Stimulated activated CD4-positive, alpha-beta T cell treated with anti-CD3 and anti-CD28 coated beads, TNF-alpha, amount 100 ng/mL, for 1 hour (primary cell): ENCODE measurements around the gene COL18A1.

Experiments used
- DNase-seq, 3 donors: peaks; one replicate each; pipeline ENCODE4 v3.0.0-alpha.2; 2020; ENCODE audit warnings: low read depth in 3 of 3, low spot score in 1 of 3

Gene COL18A1

GRCh38 chr21:45504516-45505415 is 99.8 kb downstream of the COL18A1 start:
- no peak for DNase-seq

DNA sequence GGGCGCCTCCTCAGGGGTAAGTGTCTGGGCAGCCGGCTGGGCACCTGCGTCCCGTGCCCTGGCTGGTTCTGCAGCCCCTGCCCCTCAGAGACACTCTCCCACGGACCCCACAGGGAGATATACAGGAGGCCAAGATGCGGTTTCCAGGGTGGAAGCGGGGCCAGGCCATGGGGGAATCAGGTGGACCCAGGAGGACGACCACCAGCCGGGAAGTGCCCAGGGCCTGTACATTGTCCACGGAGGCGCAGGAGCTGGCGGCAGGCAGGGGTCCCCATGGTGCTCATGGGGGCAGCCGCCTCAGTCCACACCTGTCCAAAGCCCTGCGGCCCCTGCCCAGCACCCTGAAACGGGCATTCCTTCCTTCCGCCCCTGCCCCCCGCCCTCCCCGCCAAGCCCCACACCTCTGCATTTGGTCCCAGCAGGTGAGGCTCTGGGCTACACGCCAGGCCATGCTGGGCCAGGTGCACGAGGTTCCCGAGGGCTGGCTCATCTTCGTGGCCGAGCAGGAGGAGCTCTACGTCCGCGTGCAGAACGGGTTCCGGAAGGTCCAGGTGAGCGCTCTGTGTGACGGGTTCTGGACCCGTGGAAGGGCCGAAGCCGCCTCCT is 100.6 kb downstream of the COL18A1 start:
- DNase-seq, result no peak

DNA sequence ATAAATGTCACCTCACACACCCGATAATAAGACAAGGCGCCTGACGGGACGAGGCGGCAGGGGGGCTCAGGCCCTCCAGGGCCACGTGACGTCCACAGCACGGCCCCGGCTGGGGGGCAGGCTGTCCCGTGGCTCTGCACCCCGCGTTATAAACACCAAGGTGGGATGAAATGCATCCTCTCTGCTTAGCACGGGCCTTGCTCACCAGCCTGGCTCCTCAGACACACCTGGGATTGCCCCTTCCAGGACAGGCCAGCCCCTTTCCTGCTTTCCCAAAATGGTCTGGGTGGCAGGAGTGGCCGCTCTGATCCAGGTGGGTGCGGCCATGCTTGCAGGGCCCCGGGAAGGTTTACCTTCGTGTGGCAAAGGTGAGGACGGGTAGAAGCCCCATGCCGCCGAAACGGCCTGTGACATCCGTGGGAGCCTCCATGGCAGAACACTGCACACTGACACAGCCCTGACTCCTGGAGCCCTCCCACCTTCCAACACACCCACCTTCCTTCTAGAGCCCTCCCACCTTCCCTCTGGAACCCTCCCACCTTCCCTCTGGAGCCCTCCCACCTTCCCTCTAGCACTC is 101.4 kb downstream of the COL18A1 start:
- DNase-seq, result no peak

DNA sequence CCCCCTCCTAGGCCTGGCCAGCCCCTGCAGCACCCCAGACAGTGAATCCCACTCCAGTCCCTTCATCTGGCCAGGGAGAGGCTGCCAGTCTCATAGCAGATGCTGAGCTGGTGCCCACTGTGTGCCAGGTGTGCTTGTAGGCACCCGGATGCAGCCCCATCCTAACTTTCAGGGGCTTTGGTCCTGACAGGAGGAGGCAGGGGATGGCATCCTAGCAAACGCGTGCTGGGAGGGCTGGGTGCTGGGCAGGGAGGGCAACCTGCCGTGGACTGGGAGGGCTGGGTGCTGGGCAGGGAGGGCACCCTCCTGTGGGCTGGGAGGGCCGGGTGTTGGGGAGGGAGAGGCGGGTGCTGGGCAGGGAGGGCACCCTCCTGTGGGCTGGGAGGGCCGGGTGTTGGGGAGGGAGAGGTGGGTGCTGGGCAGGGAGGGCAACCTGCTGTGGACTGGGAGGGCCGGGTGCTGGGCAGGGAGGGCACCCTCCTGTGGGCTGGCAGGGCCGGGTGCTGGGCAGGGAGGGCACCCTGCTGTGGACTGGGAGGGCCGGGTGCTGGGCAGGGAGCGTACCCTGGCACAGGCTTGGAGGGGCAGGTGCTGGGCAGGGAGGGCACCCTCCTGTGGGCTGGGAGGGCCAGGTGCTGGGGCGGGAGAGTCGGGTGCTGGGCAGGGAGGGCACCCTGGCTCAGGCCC is 102.0 kb downstream of the COL18A1 start:
- no peak for DNase-seq

- DNase-seq, result no peak
Observed at GRCh38 chr21:45507523-45507875, 102.5 kb downstream of the COL18A1 start.

GRCh38 chr21:45507888-45508508 is 103.0 kb downstream of the COL18A1 start:
- no peak for DNase-seq

DNA sequence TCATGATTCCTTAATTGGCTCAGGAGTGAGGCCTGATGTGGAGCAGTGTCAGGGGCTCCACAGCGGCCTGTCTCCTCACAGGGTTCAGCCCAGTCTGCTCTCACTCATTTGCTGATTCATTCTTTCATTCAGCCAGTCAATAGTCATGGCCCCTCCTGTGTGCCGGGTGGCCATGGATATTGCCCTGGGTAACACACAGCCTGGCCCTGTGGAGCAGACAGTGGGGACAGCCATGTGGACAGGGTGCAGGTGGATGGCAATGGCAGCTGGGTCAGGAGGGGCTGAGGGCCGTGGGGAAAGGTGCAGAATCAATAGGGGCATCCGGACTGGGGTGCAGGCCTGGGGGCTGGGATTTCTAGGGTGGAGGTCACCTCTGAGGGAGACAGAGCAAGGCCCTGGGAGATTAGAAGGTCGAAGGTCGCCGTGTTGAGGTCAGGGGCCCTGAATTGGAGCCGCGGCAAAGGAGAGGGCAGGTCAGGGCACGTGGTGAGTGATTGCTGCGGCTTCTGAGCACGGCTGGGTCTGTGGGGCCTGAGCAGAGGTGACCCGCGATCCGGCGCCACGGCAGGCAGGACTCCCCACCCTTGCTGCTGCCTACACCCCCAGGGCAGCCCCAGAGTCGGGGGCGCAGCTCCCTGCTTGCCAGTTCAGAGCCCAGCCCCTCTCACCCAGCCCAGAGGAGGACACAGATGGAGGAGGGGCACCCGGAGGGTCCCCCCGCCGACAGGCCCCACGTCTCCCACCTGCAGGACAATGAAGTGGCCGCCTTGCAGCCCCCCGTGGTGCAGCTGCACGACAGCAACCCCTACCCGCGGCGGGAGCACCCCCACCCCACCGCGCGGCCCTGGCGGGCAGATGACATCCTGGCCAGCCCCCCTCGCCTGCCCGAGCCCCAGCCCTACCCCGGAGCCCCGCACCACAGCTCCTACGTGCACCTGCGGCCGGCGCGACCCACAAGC is 103.9 kb downstream of the COL18A1 start:
- DNase-seq, result no peak

DNA sequence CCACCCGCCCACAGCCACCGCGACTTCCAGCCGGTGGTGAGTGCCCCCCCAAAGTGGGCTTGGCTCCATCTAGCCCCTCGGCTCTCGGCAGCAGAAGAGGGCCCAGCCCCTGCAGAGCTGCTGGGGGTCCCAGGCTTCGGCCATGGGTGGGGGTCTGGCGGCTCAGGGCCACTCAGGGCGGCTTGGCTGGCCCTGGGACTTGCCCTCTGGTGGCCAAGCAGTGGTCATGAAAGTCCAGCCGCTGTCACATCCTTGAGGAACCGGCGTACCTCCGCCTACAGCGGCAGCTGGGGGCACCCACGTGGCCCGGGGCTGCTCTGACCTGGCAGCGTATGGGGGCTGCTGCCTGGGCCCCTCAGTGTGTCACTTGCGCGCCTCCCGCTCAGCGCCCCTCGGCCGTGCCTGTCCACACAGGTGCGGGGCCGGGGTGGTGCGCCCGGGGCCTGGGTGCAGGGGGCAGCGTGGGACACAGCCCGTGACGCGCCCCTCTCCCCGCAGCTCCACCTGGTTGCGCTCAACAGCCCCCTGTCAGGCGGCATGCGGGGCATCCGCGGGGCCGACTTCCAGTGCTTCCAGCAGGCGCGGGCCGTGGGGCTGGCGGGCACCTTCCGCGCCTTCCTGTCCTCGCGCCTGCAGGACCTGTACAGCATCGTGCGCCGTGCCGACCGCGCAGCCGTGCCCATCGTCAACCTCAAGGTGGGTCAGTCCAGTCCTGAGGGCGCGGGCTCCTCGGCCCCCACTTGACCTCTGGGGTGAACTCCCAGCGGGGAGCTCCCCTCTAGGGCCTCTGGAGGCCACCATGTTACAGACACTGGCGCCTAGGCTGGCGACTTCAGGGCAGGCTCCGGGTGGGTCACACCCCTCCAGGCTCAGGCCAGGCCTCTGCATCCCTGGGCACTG is 104.9 kb downstream of the COL18A1 start:
- DNase-seq, result no peak

DNA sequence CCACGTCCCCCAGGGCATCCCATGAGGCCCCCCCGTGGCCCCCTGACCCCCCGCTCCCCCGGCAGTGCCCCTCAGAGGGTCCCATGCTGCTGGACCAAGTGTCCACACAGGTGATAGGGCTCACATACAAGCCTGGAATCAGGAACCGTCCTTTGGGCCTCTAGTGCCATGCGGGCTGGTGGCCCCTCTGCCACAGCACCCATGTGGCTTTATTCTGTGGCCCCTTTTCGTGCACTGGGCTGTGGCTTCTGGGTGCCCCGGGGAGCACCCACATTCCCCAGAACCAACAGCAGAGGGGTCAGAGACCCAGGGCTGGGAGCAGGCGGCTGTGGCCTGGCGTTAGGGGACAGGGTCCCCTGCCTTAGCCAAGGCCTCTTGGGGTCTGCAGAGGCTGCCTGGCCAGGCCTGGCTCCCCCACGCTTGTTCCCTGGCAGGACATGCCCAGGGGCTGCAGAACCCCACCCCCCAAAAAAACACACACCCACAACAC is 105.5 kb downstream of the COL18A1 start:
- DNase-seq, result no peak

GRCh38 chr21:45511007-45511406 is 106.0 kb downstream of the COL18A1 start:
- no peak for DNase-seq

DNA sequence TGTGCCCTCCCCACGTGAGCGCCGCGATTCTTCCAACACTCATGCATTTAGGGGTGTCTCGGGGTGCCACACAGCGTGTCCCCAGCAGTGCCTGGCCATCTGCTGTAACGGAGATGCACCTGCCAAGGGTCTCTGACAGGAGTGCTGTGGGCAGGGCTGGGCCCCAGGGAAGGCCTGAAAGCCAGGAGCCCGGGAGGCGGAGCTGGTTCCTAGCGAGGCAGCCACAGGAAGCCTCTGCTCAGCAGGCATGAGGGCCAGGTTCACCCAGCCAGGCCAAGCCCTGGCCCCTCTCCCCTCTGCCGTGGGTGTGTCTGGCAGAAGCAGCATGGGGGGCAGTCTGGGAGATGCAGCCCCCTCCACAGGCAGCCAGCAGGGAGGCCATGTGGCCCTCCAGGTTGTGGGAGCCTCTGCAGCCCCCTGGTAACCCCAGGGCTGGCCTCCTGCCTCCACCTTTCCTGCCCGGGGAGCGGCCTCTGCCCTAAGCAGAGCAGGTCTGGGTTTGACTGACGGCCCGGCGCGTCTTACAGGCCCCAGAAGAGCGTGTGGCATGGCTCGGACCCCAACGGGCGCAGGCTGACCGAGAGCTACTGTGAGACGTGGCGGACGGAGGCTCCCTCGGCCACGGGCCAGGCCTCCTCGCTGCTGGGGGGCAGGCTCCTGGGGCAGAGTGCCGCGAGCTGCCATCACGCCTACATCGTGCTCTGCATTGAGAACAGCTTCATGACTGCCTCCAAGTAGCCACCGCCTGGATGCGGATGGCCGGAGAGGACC is 106.9 kb downstream of the COL18A1 start:
- DNase-seq, result no peak

DNA sequence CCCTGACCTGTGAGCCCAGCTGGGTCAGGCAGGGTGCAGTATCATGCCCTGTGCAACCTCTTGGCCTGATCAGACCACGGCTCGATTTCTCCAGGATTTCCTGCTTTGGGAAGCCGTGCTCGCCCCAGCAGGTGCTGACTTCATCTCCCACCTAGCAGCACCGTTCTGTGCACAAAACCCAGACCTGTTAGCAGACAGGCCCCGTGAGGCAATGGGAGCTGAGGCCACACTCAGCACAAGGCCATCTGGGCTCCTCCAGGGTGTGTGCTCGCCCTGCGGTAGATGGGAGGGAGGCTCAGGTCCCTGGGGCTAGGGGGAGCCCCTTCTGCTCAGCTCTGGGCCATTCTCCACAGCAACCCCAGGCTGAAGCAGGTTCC is 107.6 kb downstream of the COL18A1 start:
- no peak for DNase-seq

- DNase-seq, result no peak
Observed at GRCh38 chr21:45513003-45513717, 108.2 kb downstream of the COL18A1 start.

DNA sequence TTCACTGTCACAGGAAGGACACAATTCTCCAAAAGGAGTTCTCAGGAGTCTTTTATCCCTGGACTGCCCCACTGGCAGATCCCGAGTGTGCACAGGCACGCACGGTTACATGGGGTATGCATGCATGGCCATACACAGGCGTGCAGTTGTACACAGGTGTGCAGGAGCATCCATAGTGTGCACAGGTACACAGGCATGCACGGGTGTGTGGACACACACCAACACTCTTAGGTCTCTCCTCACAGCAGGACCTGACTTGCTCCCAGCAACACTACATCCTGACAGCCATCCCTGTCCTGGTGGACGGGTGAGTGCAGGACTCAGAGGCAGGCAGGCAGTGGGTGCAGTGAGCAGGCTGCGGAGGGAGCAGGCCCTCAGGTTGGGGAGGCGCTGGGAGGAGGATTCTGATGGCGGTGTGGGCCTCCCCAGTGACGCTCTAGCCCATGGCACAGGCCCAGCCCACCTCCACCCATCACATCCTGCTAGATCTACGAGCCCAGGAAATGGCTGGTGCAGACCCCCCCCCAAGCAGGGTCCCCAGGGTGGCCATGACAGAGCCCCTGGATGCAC is 108.9 kb downstream of the COL18A1 start:
- no peak for DNase-seq

DNA sequence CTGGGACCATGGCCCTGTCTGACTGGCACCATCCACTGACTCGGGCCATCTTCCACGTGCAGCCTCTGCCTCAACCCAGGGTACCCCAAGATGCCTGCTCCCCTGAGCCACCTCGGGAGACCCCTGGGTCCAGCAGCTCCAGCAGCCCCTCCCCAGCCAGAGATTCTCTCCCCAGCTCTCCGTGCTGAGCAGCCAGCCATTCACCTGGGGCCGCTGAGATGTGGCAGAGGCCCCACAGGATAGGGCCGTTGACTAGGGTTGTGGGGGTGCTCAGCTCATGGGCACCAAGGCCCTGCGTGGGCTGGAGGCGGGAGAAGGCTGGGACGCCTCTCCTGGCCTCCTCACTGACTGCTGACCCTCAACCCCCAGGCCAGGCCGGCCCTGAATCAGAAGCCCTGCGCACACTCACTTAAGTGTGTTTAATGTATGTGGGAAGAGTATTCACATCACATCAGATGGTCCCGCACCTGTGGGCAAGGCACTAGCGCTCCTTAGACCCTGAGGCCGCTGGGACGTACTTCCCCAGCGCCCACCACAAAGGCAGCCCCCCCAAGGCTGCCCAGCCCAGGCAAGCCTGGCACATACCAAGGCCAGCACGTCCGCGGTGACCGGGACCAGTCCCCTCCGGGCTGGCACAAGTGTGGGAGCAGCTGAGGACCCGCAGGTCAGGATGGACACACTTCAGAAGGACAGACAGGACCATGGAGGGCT is 109.5 kb downstream of the COL18A1 start:
- no peak for DNase-seq

GRCh38 chr21:45515241-45516061 is 110.5 kb downstream of the COL18A1 start:
- no peak for DNase-seq
